GM12878 (cell line): ENCODE measurements around the gene GSTM5. TPM values are rescaled to one million over a fixed set of nuclear protein-coding genes. Genes with fewer than 3 reads are reported as not detected.

ENCODE experiments used
- ATAC-seq: fragments of 200-7000 bp; cut with Tn5 transposase; 3 replicates; pipeline ENCODE4 v1.9.1; 2020; ENCODE audit warnings: mild to moderate bottlenecking, moderate library complexity
- BruUV-seq: library from RNA; stranded (reverse); fragments of 400-500 nt; replicated peaks from 2 replicates; lab custom pipeline; 2021; lab: Mats Ljungman, UMichigan
- CTCF ChIA-PET: fragments of 300-600 bp; sonication (Branson Sonifier 250); formaldehyde crosslinking; extraction: SDS; loops from one replicate; lab custom pipeline; 2021; ENCODE audit warnings: inconsistent platforms; lab: Yijun Ruan, JAX
- POLR2A ChIA-PET: fragments of 350-600 bp; formaldehyde crosslinking; extraction: SDS; loops from one replicate; lab custom pipeline; 2021; ENCODE audit warnings: inconsistent platforms; lab: Charles Lee
- RAD21 ChIA-PET: fragments of 300-600 bp; sonication (Branson Sonifier 250); formaldehyde crosslinking; loops from one replicate; lab custom pipeline; 2023; ENCODE audit warnings: antibody characterized with exemption; ENCODE audit not compliant: unreplicated experiment; lab: Charles Lee
- SMC1A ChIA-PET: fragments of 300-600 bp; sonication (Branson Sonifier 250); formaldehyde crosslinking; loops from one replicate; lab custom pipeline; 2023; ENCODE audit not compliant: unreplicated experiment, uncharacterized antibody; lab: Charles Lee
- DNase-seq: peaks from one replicate; pipeline ENCODE4 v3.0.0-alpha.2; 2011; ENCODE audit warnings: low read depth, low spot score
- FAIRE-seq: peaks from 3 replicates; lab custom pipeline; 2011; peaks lifted over from hg19 to GRCh38; lab: Jason Lieb, UNC
- H2AFZ ChIP-seq: 2 replicates; pipeline ENCODE4 v1.6.0; 2011; ENCODE audit warnings: low read depth, low read length, control low read depth; ENCODE audit not compliant: control insufficient read depth
- H3K27ac ChIP-seq: 2 replicates; pipeline ENCODE4 v1.5.1; 2011; ENCODE audit warnings: control low read depth; ENCODE audit not compliant: control insufficient read depth, insufficient read depth
- H3K27me3 ChIP-seq, 2 experiments: replicated peaks in 1 of 2; 2 replicates each; pipeline versions ENCODE4 v1.6.0 to v1.6.1; 2011; ENCODE audit warnings: low read length in 1 of 2; ENCODE audit not compliant: control insufficient read depth in 2 of 2, insufficient read depth in 2 of 2
- H3K36me3 ChIP-seq, 2 experiments: 2 replicates each; pipeline ENCODE4 v1.5.1; 2011; ENCODE audit warnings: low read length in 1 of 2; ENCODE audit not compliant: control insufficient read depth in 2 of 2, insufficient read depth in 2 of 2
- H3K4me1 ChIP-seq: 2 replicates; pipeline ENCODE4 v1.6.1; 2011; ENCODE audit warnings: mild to moderate bottlenecking, low read length, moderate library complexity, mixed read lengths; ENCODE audit not compliant: control insufficient read depth, insufficient read depth
- H3K4me2 ChIP-seq: 2 replicates; pipeline ENCODE4 v1.6.0; 2011; ENCODE audit warnings: control low read depth; ENCODE audit not compliant: control insufficient read depth, insufficient read depth
- H3K4me3 ChIP-seq: fragments of 200-600 bp; sonication (generic); 2 replicates; pipeline ENCODE4 v1.5.1; 2016
- H3K79me2 ChIP-seq: 2 replicates; pipeline ENCODE4 v1.6.0; 2011; ENCODE audit warnings: low read length; ENCODE audit not compliant: control insufficient read depth, insufficient read depth
- H3K9ac ChIP-seq: 2 replicates; pipeline ENCODE4 v1.8.0; 2011; ENCODE audit warnings: low read length, control low read depth, mixed read lengths; ENCODE audit not compliant: control insufficient read depth, insufficient read depth
- H3K9me3 ChIP-seq: replicated peaks from 3 replicates; pipeline ENCODE4 v1.5.1; 2011; ENCODE audit warnings: mild to moderate bottlenecking, low read length; ENCODE audit not compliant: control insufficient read depth, insufficient read depth
- H4K20me1 ChIP-seq: 2 replicates; pipeline ENCODE4 v1.6.0; 2011; ENCODE audit not compliant: control insufficient read depth, insufficient read depth
- BMI1 ChIP-seq: fragments of 450-650 bp; IDR thresholded peaks from 2 replicates; pipeline ENCODE4 v1.6.1; 2016; ENCODE audit warnings: mild to moderate bottlenecking, moderate library complexity, borderline replicate concordance
- CBX5 ChIP-seq: sonication (generic); IDR thresholded peaks from 2 replicates; pipeline ENCODE4 v1.6.1; 2016; ENCODE audit warnings: low read depth, moderate library complexity, mild to moderate bottlenecking, inconsistent platforms
- CHD2 ChIP-seq: IDR thresholded peaks from 2 replicates; pipeline ENCODE4 v1.6.1; 2011; ENCODE audit warnings: low read depth, low read length, improper control_type of control experiment, borderline replicate concordance
- CUX1 ChIP-seq: IDR thresholded peaks from 2 replicates; pipeline ENCODE4 v1.6.1; 2012; ENCODE audit warnings: improper control_type of control experiment, low read depth, low read length; ENCODE audit not compliant: insufficient replicate concordance
- EGR1 ChIP-seq, 2 experiments: IDR thresholded peaks; 1 replicate in 1 of 2; 2 replicates in 1 of 2; pipeline ENCODE4 v1.6.1; 2011 to 2012; ENCODE audit warnings: low read depth in 2 of 2, low read length in 2 of 2, borderline replicate concordance in 1 of 2, mild to moderate bottlenecking in 1 of 2, moderate library complexity in 1 of 2
- KDM1A ChIP-seq: fragments of 200-600 bp; sonication (generic); IDR thresholded peaks from 2 replicates; pipeline ENCODE4 v1.6.1; 2016; ENCODE audit warnings: borderline replicate concordance
- MYB ChIP-seq: fragments of 150-350 bp; IDR thresholded peaks from 2 replicates; pipeline ENCODE4 v1.6.1; 2014; ENCODE audit warnings: mild to moderate bottlenecking, low read depth, low read length, borderline replicate concordance
- MYC ChIP-seq: IDR thresholded peaks from 2 replicates; pipeline ENCODE4 v1.6.1; 2011; ENCODE audit warnings: mild to moderate bottlenecking, low read length, moderate library complexity, inconsistent platforms; ENCODE audit not compliant: insufficient read depth, insufficient replicate concordance, insufficient read length, severe bottlenecking
- POLR2AphosphoS2 ChIP-seq: IDR thresholded peaks from 2 replicates; pipeline ENCODE4 v1.6.1; 2011; ENCODE audit warnings: low read depth, mild to moderate bottlenecking, low read length, improper control_type of control experiment, moderate library complexity
- SIX5 ChIP-seq: IDR thresholded peaks from 2 replicates; pipeline ENCODE4 v1.6.1; 2011; ENCODE audit warnings: mild to moderate bottlenecking, low read depth, low read length, moderate library complexity; ENCODE audit not compliant: severe bottlenecking
- ZNF217 ChIP-seq: fragments of 450-650 bp; IDR thresholded peaks from 2 replicates; pipeline ENCODE4 v1.6.1; 2017; ENCODE audit warnings: antibody characterized with exemption, mild to moderate bottlenecking
- ZNF24 ChIP-seq: fragments of 450-650 bp; IDR thresholded peaks from 2 replicates; pipeline ENCODE4 v1.6.1; 2017; ENCODE audit warnings: antibody characterized with exemption, mild to moderate bottlenecking
- WGBS: methylation state at CpG from one replicate; pipeline ENCODE4 v1.1.6; 2016; ENCODE audit warnings: low lambda C conversion rate; ENCODE audit not compliant: insufficient replicate concordance, insufficient coverage; ENCODE audit errors: missing lambda C conversion rate; 5-methylcytosine and 5-hydroxymethylcytosine counted together
- in situ Hi-C: fragments of 300-500 bp; cut with MboI; formaldehyde crosslinking; loops from 9 replicates; pipeline ENCODE4 v1.14.3; 2018; ENCODE audit warnings: mixed read lengths
- intact Hi-C: fragments of 100-400 bp; cut with micrococcal nuclease; formaldehyde crosslinking; loops from one replicate; pipeline ENCODE4 v1.14.2; 2022; ENCODE audit not compliant: unreplicated experiment
- polyA plus RNA-seq, 11 experiments: library from polyadenylated mRNA; depleted of rRNA in 4 of 11; unstranded in 6 of 11; stranded (reverse) in 5 of 11; fragments of >200 nt; fragmentation: Nextera tagmentation in 4 of 11; fragmentation: Illumina TruSeq in 1 of 11; extraction: Ambion mirVana in 4 of 11; extraction: Trizol in 1 of 11; gene quantifications; 1 replicate in 1 of 11; 2 replicates in 10 of 11; pipeline versions ENCODE4 v1.2.1 to v1.2.3, GENCODE V29; 2011 to 2016; ENCODE audit warnings: inconsistent platforms in 2 of 11, missing spikeins in 2 of 11, low read depth in 1 of 11
- total RNA-seq, 4 experiments: library from RNA; depleted of rRNA in 3 of 4; stranded (reverse); fragments of >200 nt in 3 of 4; fragmentation: Illumina TruSeq in 1 of 4; extraction: Trizol in 1 of 4; gene quantifications; 2 replicates each; pipeline versions ENCODE4 v1.2.1 to v1.2.3, GENCODE V29; 2013 to 2021
- TF ChIP-seq, protein P1 (sequence below): fragments of 150-350 bp; IDR thresholded peaks from 2 replicates; pipeline ENCODE4 v1.6.1; 2014; ENCODE audit warnings: mild to moderate bottlenecking, low read depth, low read length

GSTM5 gene
- total and polyA plus RNA-seq, 10 of the 15 experiments (the other 5 are each of a cell fraction or from before 2014, with no cell fraction given): 0.10 to 0.37 (median 0.26) TPM; not detected in 1

DNA sequence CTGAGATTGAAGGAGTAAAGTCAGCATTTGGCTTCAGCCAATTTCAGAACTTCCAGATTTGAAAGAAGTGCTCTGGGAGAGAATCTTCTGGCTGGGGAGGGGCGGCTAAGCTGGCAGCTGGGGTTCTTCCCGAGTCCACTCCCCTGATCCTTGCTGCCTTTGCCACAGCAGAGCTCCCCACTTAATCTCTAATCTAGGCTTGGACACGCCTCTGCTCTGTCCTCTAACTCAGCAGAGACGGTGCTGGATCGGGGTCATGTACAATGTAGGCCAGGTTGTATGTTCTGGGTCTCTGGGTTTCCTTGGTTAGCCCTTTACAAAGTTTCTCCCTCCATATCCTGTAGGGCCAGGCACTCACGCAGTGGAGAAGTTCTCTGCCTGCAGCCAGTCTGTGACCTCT lies 38.9 kb downstream of the GSTM5 start (continued):
- no peak for TF ChIP-seq EGR1 (IDR thresholded peaks at IDR 0.05; ENCODE audit: borderline replicate concordance in 1 of 2, low read depth in 2 of 2, low read length in 2 of 2)
- no peak for TF ChIP-seq CUX1
- no peak for TF ChIP-seq BMI1

DNA sequence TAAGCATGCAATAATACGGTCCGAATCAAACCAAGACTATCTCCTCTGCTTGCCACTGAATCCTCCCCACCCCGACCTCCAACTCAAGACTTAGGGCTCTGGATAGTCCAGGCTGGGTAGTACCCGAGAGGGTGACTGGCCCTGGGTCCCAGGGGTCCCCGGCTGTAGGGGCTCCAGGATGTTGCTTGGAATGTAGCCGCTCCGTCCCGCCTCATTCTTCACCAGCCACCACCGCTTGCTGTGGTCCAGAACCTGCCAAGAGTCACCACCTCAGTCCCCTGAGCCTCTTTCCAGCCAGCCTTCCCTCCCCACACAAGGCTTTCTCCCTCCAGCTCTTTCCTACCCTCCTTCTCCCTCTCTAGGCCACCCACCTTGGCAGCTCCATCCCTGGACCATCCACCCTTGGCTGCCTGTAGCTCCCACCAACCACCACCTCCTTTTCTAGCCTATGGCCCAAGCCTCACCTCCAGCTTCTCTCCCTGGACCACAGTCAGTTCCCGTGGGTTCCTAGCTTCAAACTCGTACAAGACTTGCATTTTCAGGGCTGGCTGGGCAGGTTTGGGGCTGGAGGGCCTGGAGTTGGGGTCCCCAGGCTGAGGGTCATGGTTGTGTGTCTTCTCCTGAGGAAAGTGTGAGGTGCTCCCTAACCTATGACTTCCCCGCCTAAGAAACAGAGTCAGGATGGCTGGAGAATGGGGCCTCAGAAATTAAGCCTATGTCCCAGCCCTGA lies 39.6 kb downstream of the GSTM5 start:
- DNase-seq: no peak
- RAD21 ChIA-PET: no interaction called here
- in situ Hi-C loops: no loop called here
- TF ChIP-seq POLR2AphosphoS2 (no peak), MYC (no peak), MYB (no peak), ZNF217 (no peak), CBX5 (no peak), KDM1A (no peak), CHD2 (no peak), SIX5 (no peak), ZNF24 (no peak)
- TF ChIP-seq, protein P1, sequence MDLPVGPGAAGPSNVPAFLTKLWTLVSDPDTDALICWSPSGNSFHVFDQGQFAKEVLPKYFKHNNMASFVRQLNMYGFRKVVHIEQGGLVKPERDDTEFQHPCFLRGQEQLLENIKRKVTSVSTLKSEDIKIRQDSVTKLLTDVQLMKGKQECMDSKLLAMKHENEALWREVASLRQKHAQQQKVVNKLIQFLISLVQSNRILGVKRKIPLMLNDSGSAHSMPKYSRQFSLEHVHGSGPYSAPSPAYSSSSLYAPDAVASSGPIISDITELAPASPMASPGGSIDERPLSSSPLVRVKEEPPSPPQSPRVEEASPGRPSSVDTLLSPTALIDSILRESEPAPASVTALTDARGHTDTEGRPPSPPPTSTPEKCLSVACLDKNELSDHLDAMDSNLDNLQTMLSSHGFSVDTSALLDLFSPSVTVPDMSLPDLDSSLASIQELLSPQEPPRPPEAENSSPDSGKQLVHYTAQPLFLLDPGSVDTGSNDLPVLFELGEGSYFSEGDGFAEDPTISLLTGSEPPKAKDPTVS: no peak

More for the DNA sequence above, 39.6 kb downstream of the GSTM5 start:
- ATAC-seq (no peak), FAIRE-seq (no peak)
- BruUV-seq: no TSS peak
- no peaks in the 10 kb centered on the region for H3K79me2 ChIP-seq
- peaks cover 8 to 13% of the 10 kb centered on the region in 2 experiments for H3K27me3 ChIP-seq
- H3K9ac ChIP-seq: no peak overlapping the region
- H3K4me1 ChIP-seq: no peaks in the 10 kb centered on the region
- 35% methylated on average over 12 of the region's 12 CpGs for WGBS
- ChIA-PET CTCF (interaction anchor here (0.6 kb wide), 1 partner anchor 630 kb away, joined by 3 read pairs; no protein-coding TSS in a partner anchor), SMC1A (no interaction called here), POLR2A (no interaction called here)
- H3K36me3 ChIP-seq: no peaks in the 10 kb centered on the region
- H2AFZ ChIP-seq: no peak overlapping the region
- intact Hi-C loops: no loop called here
- H4K20me1 ChIP-seq: no peaks in the 10 kb centered on the region
- H3K27ac ChIP-seq: no peak overlapping the region
- no peak overlapping the region for H3K4me3 ChIP-seq
- H3K9me3 ChIP-seq: no peaks in the 10 kb centered on the region; the same call in 2 of the 3 replicates
- H3K4me2 ChIP-seq: no peak overlapping the region
